CD8-positive, alpha-beta memory T cell (primary cell): ENCODE results near the gene SLC6A6. TPM values are rescaled to one million over a fixed set of nuclear protein-coding genes. Genes with fewer than 3 reads are reported as not detected.

ENCODE experiments used
- CTCF ChIA-PET: fragments of 350-600 bp; sonication (Branson Sonifier 250); formaldehyde crosslinking; loops from one replicate; lab custom pipeline; 2021; ENCODE audit warnings: antibody characterized with exemption; lab: Charles Lee
- POLR2A ChIA-PET: fragments of 350-600 bp; sonication (Branson Sonifier 250); formaldehyde crosslinking; loops from one replicate; lab custom pipeline; 2021; ENCODE audit warnings: antibody characterized with exemption; lab: Charles Lee
- DNase-seq, 5 donors: peaks; one replicate each; pipeline versions ENCODE4 v3.0.0 to v3.0.0-alpha.2; 2020 to 2022; ENCODE audit warnings: mixed read lengths in 1 of 5
- H3K27ac ChIP-seq: one replicate; pipeline ENCODE4 v1.7.0; 2013; ENCODE audit warnings: low read depth, mild to moderate bottlenecking, low read length, moderate library complexity
- H3K27me3 ChIP-seq: 2 replicates; pipeline ENCODE4 v1.7.0; 2013; ENCODE audit warnings: low read length, mild to moderate bottlenecking; ENCODE audit not compliant: insufficient read depth, poor library complexity, severe bottlenecking
- H3K36me3 ChIP-seq: 2 replicates; pipeline ENCODE4 v1.7.0; 2013; ENCODE audit warnings: mild to moderate bottlenecking, low read length, moderate library complexity; ENCODE audit not compliant: insufficient read depth
- H3K4me1 ChIP-seq: 2 replicates; pipeline ENCODE4 v1.7.0; 2013; ENCODE audit warnings: mild to moderate bottlenecking, low read length, moderate library complexity; ENCODE audit not compliant: insufficient read depth
- H3K4me3 ChIP-seq: 2 replicates; pipeline ENCODE4 v1.7.0; 2013; ENCODE audit warnings: mild to moderate bottlenecking, low read length
- H3K9me3 ChIP-seq: 2 replicates; pipeline ENCODE4 v1.7.0; 2013; ENCODE audit warnings: mild to moderate bottlenecking, low read length
- H3K27ac Mint-ChIP-seq, 8 donors: one replicate each; pipeline ENCODE4 v1.8.0; 2020 to 2021; ENCODE audit warnings: mixed read lengths in 8 of 8, mild to moderate bottlenecking in 6 of 8, inconsistent platforms in 3 of 8, moderate library complexity in 3 of 8
- H3K27me3 Mint-ChIP-seq, 2 donors: one replicate each; pipeline ENCODE4 v1.8.0; 2020 to 2021; ENCODE audit warnings: mixed read lengths in 2 of 2, mild to moderate bottlenecking in 1 of 2, moderate library complexity in 1 of 2
- H3K36me3 Mint-ChIP-seq, 3 donors: one replicate each; pipeline ENCODE4 v1.8.0; 2020 to 2021; ENCODE audit warnings: mixed read lengths in 3 of 3, inconsistent platforms in 1 of 3, mild to moderate bottlenecking in 1 of 3
- H3K4me1 Mint-ChIP-seq, 3 donors: one replicate each; pipeline ENCODE4 v1.8.0; 2020 to 2021; ENCODE audit warnings: mixed read lengths in 3 of 3, inconsistent platforms in 1 of 3, mild to moderate bottlenecking in 1 of 3
- H3K4me3 Mint-ChIP-seq, 7 donors: one replicate each; pipeline ENCODE4 v1.8.0; 2020 to 2021; ENCODE audit warnings: mixed read lengths in 7 of 7, mild to moderate bottlenecking in 6 of 7, moderate library complexity in 4 of 7, inconsistent platforms in 2 of 7
- H3K9me3 Mint-ChIP-seq, 5 donors: one replicate each; pipeline ENCODE4 v1.8.0; 2020 to 2022; ENCODE audit warnings: mixed read lengths in 5 of 5, mild to moderate bottlenecking in 3 of 5, moderate library complexity in 2 of 5, inconsistent platforms in 1 of 5
- polyA plus RNA-seq: library from polyadenylated mRNA; unstranded; fragments of 300-500 nt; fragmentation: Illumina TruSeq; gene quantifications from one replicate; pipeline ENCODE4 v1.2.3, GENCODE V29; 2021
- total RNA-seq, 2 experiments: library from RNA; stranded (reverse); gene quantifications; one replicate each; pipeline ENCODE4 v1.2.3, GENCODE V29; 2021

Gene SLC6A6
- total and polyA plus RNA-seq, 3 experiments from 2014 or later, result 6.6 to 44.6 (median 44.5) TPM

- H3K27ac Mint-ChIP-seq, result peak overlapping the region in 1 of 8 donors; percentile 69
- H3K4me3 ChIP-seq, result no peak overlapping the region
- POLR2A ChIA-PET, result no interaction called here
Observed at GRCh38 chr3:14485981-14486380, 83.6 kb downstream of the SLC6A6 start.

GRCh38 chr3:14486460-14486859 is 84.1 kb downstream of the SLC6A6 start:
- Histone ChIP-seq H3K4me1 (no peaks in the 10 kb centered on the region), H3K4me3 (no peak overlapping the region), H3K27me3 (no peaks in the 10 kb centered on the region), H3K9me3 (no peaks in the 10 kb centered on the region), H3K36me3 (peaks cover 18% of the 10 kb centered on the region), H3K27ac (no peak overlapping the region)
- POLR2A ChIA-PET, result no interaction called here
- peak overlapping the region in 4 of 8 donors; percentile 31 to 86 (median 57) for H3K27ac Mint-ChIP-seq
- H3K9me3 Mint-ChIP-seq, result no peaks in the 10 kb centered on the region
- H3K4me1 Mint-ChIP-seq, result no peaks in the 10 kb centered on the region
- H3K36me3 Mint-ChIP-seq, result peaks cover 9 to 89% (median 34%) of the 10 kb centered on the region in 3 donors
- CTCF ChIA-PET, result no interaction called here
- peaks cover 0 to 1% of the 10 kb centered on the region in 2 donors for H3K27me3 Mint-ChIP-seq
- H3K4me3 Mint-ChIP-seq, result no peak overlapping the region
- DNase-seq, result no peak

More at GRCh38 chr3:14485981-14486380, 83.6 kb downstream of the SLC6A6 start:
- Histone ChIP-seq H3K9me3 (no peaks in the 10 kb centered on the region), H3K27me3 (no peaks in the 10 kb centered on the region), H3K36me3 (peaks cover 23% of the 10 kb centered on the region), H3K27ac (no peak overlapping the region), H3K4me1 (no peaks in the 10 kb centered on the region)
- no peaks in the 10 kb centered on the region for H3K4me1 Mint-ChIP-seq
- peaks cover 0 to 1% of the 10 kb centered on the region in 2 donors for H3K27me3 Mint-ChIP-seq
- no peaks in the 10 kb centered on the region for H3K9me3 Mint-ChIP-seq
- no peak for DNase-seq
- H3K4me3 Mint-ChIP-seq, result no peak overlapping the region
- peaks cover 9 to 94% (median 37%) of the 10 kb centered on the region in 3 donors for H3K36me3 Mint-ChIP-seq
- CTCF ChIA-PET, result interaction anchor here (1.5 kb wide), 1 partner anchor 18 kb away, joined by 3 read pairs; no protein-coding TSS in a partner anchor

GRCh38 chr3:14487086-14487485 is 84.7 kb downstream of the SLC6A6 start:
- Histone ChIP-seq H3K27me3 (no peaks in the 10 kb centered on the region), H3K4me1 (no peaks in the 10 kb centered on the region), H3K27ac (no peak overlapping the region), H3K36me3 (peaks cover 12% of the 10 kb centered on the region), H3K4me3 (no peak overlapping the region), H3K9me3 (no peaks in the 10 kb centered on the region)
- H3K27me3 Mint-ChIP-seq, result peaks cover 0 to 1% of the 10 kb centered on the region in 2 donors
- ChIA-PET POLR2A (no interaction called here), CTCF (interaction anchor here (1.0 kb wide), 1 partner anchor 11 kb away, joined by 3 read pairs; no protein-coding TSS in a partner anchor)
- no peak overlapping the region for H3K4me3 Mint-ChIP-seq
- H3K27ac Mint-ChIP-seq, result peak overlapping the region in 3 of 8 donors; percentile 54 to 72 (median 58)
- DNase-seq, result no peak
- no peaks in the 10 kb centered on the region for H3K9me3 Mint-ChIP-seq
- H3K4me1 Mint-ChIP-seq, result no peaks in the 10 kb centered on the region
- peaks cover 5 to 83% (median 32%) of the 10 kb centered on the region in 3 donors for H3K36me3 Mint-ChIP-seq

- Histone ChIP-seq H3K36me3 (peaks cover 9% of the 10 kb centered on the region), H3K27ac (no peak overlapping the region), H3K4me1 (no peaks in the 10 kb centered on the region), H3K9me3 (no peaks in the 10 kb centered on the region), H3K27me3 (no peaks in the 10 kb centered on the region), H3K4me3 (no peak overlapping the region)
- no peak for DNase-seq
- Mint-ChIP-seq H3K4me1 (no peaks in the 10 kb centered on the region), H3K27ac (no peak overlapping the region), H3K36me3 (peaks cover 5 to 75% (median 32%) of the 10 kb centered on the region in 3 donors), H3K27me3 (peaks cover 0 to 1% of the 10 kb centered on the region in 2 donors), H3K4me3 (no peak overlapping the region), H3K9me3 (no peaks in the 10 kb centered on the region)
- POLR2A ChIA-PET, result no interaction called here
- CTCF ChIA-PET, result interaction anchor here (1.0 kb wide), 1 partner anchor 12 kb away, joined by 3 read pairs; no protein-coding TSS in a partner anchor
Observed at GRCh38 chr3:14487821-14488220, 85.4 kb downstream of the SLC6A6 start.

GRCh38 chr3:14488286-14489041 is 86.1 kb downstream of the SLC6A6 start:
- no peak overlapping the region for H3K27ac ChIP-seq
- H3K27ac Mint-ChIP-seq, result peak overlapping the region in 4 of 8 donors; percentile 23 to 88 (median 53)
- peaks cover 0 to 1% of the 10 kb centered on the region in 2 donors for H3K27me3 Mint-ChIP-seq
- ChIA-PET CTCF (no interaction called here), POLR2A (no interaction called here)
- H3K27me3 ChIP-seq, result no peaks in the 10 kb centered on the region
- no peak overlapping the region for H3K4me3 Mint-ChIP-seq
- no peak for DNase-seq
- H3K4me3 ChIP-seq, result no peak overlapping the region
- H3K9me3 ChIP-seq, result no peaks in the 10 kb centered on the region
- no peaks in the 10 kb centered on the region for H3K9me3 Mint-ChIP-seq
- H3K36me3 ChIP-seq, result peaks cover 4% of the 10 kb centered on the region
- H3K4me1 ChIP-seq, result no peaks in the 10 kb centered on the region
- peaks cover 5 to 69% (median 28%) of the 10 kb centered on the region in 3 donors for H3K36me3 Mint-ChIP-seq
- H3K4me1 Mint-ChIP-seq, result no peaks in the 10 kb centered on the region

- no peak overlapping the region for H3K27ac ChIP-seq
- no peaks in the 10 kb centered on the region for H3K9me3 ChIP-seq
- no peaks in the 10 kb centered on the region for H3K4me1 ChIP-seq
- no peaks in the 10 kb centered on the region for H3K27me3 ChIP-seq
- H3K4me3 ChIP-seq, result no peak overlapping the region
- CTCF ChIA-PET, result interaction anchor here (1.6 kb wide), 1 partner anchor 286 kb away, joined by 3 read pairs; no protein-coding TSS in a partner anchor
- DNase-seq, result no peak
- Mint-ChIP-seq H3K4me1 (no peaks in the 10 kb centered on the region), H3K27ac (peak overlapping the region in 1 of 8 donors; percentile 57), H3K36me3 (peaks cover 5 to 58% (median 19%) of the 10 kb centered on the region in 3 donors), H3K27me3 (peaks cover 0 to 5% of the 10 kb centered on the region in 2 donors), H3K4me3 (no peak overlapping the region), H3K9me3 (no peaks in the 10 kb centered on the region)
- H3K36me3 ChIP-seq, result peaks cover 4% of the 10 kb centered on the region
- POLR2A ChIA-PET, result no interaction called here
Observed at GRCh38 chr3:14489641-14490040, 87.2 kb downstream of the SLC6A6 start.

- ChIA-PET POLR2A (no interaction called here), CTCF (interaction anchor here (1.6 kb wide), 1 partner anchor 287 kb away, joined by 3 read pairs; no protein-coding TSS in a partner anchor)
- peaks cover 4% of the 10 kb centered on the region for H3K36me3 ChIP-seq
- H3K27me3 Mint-ChIP-seq, result peaks cover 0 to 5% of the 10 kb centered on the region in 2 donors
- H3K4me1 Mint-ChIP-seq, result no peaks in the 10 kb centered on the region
- H3K4me3 ChIP-seq, result no peak overlapping the region
- H3K4me1 ChIP-seq, result no peaks in the 10 kb centered on the region
- no peaks in the 10 kb centered on the region for H3K9me3 ChIP-seq
- no peak overlapping the region for H3K4me3 Mint-ChIP-seq
- peaks cover 5 to 53% (median 15%) of the 10 kb centered on the region in 3 donors for H3K36me3 Mint-ChIP-seq
- DNase-seq, result no peak
- H3K27ac Mint-ChIP-seq, result peak overlapping the region in 4 of 8 donors; percentile 7 to 58 (median 33)
- H3K27ac ChIP-seq, result no peak overlapping the region
- no peaks in the 10 kb centered on the region for H3K9me3 Mint-ChIP-seq
- H3K27me3 ChIP-seq, result no peaks in the 10 kb centered on the region
Observed at GRCh38 chr3:14490255-14490654, 87.8 kb downstream of the SLC6A6 start.

- no peak overlapping the region for H3K4me3 ChIP-seq
- no peaks in the 10 kb centered on the region for H3K27me3 ChIP-seq
- Mint-ChIP-seq H3K36me3 (peaks cover 5 to 47% (median 10%) of the 10 kb centered on the region in 3 donors), H3K9me3 (no peaks in the 10 kb centered on the region), H3K27ac (no peak overlapping the region), H3K27me3 (peaks cover 0 to 5% of the 10 kb centered on the region in 2 donors), H3K4me1 (no peaks in the 10 kb centered on the region), H3K4me3 (no peak overlapping the region)
- ChIA-PET CTCF (interaction anchor here (1.6 kb wide), 1 partner anchor 287 kb away, joined by 3 read pairs; no protein-coding TSS in a partner anchor), POLR2A (no interaction called here)
- no peaks in the 10 kb centered on the region for H3K9me3 ChIP-seq
- H3K36me3 ChIP-seq, result no peaks in the 10 kb centered on the region
- DNase-seq, result no peak
- no peaks in the 10 kb centered on the region for H3K4me1 ChIP-seq
- H3K27ac ChIP-seq, result no peak overlapping the region
Observed at GRCh38 chr3:14490831-14491230, 88.4 kb downstream of the SLC6A6 start.
